NCI-H524 treated with DMSO at 0.1 percent for 48 hours (cell line): ENCODE measurements around the gene RHOB.

Source experiments
- DNase-seq: peaks from one replicate; lab custom pipeline; 2025; lab: John Stamatoyannopoulos, UW

The RHOB gene

DNA sequence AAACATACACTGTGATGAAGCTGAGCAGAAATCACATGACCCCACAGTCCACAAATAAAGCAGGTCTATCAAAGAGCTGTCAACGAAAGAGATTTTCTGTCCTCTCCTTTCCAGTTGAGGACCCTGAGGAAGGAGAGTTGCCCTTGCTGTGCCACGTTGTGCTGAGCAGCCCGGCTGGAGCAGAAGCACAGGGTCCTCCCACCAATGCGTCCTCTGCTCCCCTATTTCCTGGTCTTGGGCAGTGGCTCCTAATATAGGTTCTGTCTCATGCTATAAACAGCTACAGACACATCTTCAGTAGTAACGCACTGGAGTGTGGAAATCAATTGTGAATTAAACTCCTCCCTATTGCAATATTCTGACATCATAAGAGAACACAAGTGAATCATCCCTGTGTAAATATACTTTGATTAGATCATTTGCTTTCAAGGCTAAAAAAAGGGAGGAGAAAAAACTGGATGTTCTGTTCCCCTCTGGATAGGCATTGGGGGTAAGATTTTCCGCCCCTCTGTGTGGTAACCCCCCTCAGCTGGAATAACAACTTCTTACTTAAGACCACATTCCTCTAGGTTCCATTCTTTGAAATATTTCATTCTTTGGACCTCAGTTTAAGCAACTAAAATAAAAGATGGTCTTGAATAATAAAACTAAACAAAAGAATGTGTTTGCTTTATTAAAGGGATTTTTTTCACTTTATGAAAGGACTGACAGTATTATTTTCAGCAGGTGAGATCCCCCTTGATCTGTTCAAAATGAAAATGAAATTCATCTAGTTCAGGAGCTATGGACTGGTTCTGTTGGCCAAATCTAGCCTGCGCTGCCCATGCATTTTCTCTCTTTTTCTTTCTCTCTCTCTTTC is 8.3 kb upstream of the RHOB start:
- no peak for DNase-seq

DNA sequence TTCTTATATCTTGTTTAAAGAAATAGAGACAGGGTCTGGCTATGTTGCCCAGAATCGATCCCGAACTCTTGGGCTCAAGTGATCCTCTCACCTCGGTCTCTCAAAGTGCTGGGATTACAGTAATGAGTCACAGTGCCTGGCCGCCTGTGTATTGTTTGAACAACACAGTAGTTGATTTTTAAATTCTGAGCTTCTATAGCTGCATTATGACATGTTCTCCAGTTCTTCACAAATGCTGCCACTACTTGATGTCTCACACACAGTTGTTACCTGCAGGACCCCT is 7.7 kb upstream of the RHOB start:
- DNase-seq = no peak

DNA sequence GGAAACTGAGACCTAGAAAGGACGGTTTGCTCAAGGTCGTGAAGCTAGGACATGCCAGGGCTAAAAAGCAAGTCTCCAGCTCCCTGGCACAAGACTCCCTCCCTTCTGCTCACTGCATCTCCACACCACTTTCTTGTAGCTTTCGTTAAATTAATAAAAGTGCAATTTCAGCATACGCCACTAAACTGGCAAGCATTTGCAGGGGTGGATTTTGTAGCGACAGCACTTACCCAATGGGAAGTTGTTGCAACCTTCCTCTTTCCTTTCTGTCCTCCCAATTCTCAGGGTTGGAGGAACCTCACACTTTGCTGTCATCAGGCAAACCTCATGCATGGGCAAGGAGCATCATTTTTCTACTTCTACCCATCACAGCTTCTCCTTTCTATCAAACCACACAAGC is 7.4 kb upstream of the RHOB start:
- no peak for DNase-seq

DNA sequence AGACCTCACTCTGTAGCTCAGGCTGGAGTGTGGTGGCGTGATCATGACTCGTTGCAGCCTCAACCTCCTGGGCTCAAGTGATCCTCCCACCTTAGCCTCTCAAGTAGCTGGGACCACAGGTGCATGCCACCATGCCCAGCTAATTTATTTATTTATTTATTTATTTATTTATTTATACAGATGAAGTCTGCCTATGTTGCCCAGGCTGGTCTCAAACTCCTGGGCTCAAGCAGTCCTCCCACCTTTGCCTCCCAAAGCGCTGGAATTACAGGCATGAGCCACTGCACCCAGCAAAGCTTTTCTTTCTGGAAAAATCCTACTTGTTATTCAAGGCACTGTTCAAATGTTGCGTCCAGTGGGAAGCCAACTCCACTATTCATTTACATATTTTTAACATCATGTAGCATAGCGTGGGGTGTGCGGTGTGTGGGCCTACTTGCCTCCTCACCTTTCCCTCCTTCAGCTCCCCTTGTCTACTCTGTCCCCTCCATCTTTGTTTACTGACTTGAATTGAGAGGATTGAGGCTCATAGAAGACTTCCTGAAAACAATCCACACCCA is 6.8 kb upstream of the RHOB start:
- no peak for DNase-seq

DNA sequence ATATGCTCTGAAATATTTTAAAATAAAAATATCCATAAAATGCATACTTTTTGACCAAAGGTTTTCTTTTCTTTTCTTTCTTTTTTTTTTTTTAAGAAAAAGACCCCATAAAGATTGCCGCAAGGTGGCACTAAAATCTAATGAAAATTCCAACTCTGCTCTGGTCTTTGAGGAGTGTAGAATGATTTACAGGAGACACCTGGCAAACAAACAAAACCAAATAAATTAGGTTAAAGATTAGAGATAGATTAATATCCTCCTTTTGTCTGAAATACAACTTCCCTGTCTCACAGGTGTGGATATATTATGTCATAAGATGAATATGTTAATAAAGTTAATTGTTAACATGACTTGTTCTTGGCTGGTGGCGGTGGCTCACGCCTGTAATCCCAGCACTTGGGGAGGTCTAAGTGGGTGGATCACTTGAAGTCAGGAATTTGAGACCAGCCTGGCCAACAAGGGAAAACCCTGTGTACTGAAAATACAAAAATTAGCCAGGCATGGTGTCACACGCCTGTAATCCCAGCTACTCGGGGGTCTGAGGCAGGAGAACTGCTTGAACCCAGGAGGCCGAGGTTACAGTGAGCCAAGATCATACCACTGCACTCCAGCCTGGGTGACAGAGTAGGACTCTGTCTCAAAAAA is 3.5 kb upstream of the RHOB start:
- DNase-seq = peak; percentile 62

DNA sequence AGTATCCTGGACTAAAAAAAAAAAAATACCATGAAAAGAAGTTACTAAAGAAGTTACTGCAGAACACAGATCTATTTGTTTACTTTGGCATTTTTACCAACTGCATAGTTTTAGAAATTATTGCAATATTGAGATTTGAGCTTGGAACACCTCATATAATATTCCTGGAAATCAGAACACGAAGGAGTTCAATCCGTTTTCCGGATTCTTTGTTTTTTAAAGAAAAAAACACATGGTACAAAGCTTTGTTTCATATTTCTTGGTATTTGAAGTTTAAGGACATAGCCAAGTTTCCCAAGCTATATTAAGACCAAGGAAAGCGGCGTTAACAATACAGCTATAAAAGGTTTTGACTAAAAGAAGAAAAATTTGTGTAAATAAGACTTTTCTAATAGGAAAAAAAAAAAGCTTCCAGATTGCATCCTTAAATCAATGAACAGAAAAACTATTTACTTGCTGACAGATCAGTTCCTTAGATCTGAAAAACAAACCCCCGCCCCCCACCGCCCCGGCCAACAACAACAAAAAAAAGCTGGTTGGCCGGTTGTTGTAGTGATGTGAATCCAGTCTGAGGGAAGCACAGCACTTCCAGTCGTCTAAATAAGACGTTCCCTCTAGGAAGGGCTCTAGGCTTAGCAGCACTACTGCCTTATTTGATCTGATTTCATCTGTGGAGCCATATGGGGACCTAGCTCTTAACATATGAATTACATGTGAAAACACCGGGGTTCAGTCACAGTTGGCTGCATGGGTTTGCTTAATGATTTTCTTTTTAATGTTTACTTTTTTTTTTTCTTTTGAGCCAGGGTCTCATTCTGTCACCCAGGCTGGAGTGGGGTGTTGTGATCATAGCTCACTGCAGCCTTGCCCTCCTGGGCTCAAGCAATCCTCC is 2.5 kb upstream of the RHOB start:
- no peak for DNase-seq

DNA sequence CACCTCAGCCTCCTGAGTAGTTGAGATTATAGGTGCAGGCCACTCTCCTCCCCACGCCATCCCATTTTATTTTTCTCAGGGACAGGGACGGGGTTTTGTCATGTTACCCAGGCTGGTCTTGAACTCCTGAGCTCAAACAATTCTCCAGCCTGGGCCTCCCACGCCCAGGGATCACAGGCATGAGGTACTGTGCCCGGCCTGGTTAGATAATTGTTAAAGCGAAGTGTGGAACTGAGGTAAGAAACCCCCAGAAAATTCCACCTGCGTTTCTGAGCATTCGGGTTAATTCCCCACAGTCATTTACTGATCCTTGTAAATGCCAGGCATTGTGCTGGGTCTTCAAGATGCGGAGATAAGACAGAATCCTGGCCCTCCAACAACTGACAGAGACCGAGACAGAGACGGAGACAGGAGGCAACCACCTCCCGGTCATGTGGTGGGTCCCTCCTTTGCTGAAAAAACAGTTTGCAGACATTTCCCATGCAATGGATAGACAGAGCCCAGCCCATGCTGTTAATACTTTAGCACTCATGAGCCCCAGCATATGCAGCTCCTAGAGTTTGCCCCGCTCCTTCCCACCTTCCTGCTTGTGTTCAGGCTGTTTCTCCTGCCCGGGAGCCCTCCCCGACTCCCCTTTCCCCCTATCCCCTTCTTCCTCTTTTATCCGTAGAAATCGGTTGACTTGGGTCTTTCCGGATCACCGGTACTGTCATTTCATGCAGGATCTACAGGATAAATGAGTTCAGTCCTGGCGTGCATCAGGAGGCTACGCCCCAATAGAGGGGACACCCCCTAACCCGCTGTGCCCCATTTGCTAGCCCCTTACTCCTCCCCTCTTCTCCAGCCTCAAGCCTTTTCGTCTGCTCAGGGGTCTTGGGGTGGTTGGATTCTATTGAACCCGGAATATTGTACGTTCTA is 1.6 kb upstream of the RHOB start:
- no peak for DNase-seq

DNA sequence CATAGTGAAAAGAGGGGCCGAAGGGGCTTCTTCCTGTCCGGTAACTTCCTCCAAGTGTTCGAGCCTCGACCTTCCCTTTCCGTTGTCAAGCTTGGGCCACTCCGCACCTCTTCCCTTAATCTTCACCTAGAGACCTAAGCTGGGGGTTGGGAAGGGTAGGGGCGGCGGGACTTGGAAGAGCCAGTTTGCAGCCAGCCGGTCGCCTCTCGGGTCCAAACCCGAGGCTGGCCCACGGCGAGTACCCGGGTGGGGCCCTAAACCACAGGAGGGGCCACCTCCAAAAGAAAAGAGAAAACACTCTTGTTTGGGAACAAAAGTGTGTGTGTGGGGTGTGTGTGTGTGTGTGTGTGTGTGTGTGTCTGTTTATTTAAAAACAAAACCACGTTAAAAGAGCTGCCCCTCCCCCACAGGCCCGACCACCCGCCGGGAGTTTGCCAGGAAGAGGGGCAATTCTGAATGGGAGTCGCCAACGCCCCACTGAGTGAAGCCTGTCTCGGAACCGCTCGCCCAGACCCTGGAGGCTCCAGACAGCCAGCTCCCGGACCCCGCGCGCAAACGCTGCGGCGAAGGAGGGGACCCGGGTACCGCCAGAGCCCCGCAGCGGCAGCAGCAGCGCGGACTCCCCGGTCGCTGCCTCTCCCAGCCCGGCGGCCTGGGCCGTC is 488 bp upstream of the RHOB start:
- DNase-seq = no peak

DNA sequence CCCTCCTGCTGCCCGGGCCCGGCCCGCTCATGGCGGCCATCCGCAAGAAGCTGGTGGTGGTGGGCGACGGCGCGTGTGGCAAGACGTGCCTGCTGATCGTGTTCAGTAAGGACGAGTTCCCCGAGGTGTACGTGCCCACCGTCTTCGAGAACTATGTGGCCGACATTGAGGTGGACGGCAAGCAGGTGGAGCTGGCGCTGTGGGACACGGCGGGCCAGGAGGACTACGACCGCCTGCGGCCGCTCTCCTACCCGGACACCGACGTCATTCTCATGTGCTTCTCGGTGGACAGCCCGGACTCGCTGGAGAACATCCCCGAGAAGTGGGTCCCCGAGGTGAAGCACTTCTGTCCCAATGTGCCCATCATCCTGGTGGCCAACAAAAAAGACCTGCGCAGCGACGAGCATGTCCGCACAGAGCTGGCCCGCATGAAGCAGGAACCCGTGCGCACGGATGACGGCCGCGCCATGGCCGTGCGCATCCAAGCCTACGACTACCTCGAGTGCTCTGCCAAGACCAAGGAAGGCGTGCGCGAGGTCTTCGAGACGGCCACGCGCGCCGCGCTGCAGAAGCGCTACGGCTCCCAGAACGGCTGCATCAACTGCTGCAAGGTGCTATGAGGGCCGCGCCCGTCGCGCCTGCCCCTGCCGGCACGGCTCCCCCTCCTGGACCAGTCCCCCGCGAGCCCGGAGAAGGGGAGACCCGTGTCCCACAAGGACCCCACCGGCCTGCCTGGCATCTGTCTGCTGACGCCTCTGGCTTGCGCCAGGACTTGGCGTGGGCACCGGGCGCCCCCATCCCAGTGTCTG is 767 bp downstream of the RHOB start:
- DNase-seq = no peak

DNA sequence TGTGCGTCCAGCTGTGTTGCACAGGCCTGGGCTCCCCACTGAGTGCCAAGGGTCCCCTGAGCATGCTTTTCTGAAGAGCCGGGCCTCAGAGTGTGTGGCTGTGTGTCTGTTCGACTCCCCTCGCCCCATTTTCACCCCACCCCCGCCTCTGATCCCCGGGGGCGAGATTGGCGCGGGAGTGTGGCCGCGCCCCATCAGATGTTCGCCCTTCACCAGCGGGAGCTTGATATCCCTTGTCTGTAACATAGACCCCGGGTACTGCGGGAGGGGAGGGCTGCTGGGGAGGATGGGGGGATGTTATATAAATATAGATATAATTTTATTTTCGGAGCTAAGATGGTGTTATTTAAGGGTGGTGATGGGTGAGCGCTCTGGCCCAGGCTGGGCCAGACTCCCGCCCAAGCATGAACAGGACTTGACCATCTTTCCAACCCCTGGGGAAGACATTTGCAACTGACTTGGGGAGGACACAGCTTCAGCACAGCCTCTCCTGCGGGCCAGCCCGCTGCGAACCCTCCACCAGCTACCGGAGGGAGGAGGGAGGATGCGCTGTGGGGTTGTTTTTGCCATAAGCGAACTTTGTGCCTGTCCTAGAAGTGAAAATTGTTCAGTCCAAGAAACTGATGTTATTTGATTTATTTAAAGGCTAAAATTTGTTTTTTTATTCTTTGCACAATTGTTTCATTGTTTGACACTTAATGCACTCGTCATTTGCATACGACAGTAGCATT is 1.5 kb downstream of the RHOB start:
- DNase-seq = no peak

DNA sequence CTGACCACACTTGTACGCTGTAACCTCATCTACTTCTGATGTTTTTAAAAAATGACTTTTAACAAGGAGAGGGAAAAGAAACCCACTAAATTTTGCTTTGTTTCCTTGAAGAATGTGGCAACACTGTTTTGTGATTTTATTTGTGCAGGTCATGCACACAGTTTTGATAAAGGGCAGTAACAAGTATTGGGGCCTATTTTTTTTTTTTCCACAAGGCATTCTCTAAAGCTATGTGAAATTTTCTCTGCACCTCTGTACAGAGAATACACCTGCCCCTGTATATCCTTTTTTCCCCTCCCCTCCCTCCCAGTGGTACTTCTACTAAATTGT is 2.1 kb downstream of the RHOB start:
- no peak for DNase-seq

DNA sequence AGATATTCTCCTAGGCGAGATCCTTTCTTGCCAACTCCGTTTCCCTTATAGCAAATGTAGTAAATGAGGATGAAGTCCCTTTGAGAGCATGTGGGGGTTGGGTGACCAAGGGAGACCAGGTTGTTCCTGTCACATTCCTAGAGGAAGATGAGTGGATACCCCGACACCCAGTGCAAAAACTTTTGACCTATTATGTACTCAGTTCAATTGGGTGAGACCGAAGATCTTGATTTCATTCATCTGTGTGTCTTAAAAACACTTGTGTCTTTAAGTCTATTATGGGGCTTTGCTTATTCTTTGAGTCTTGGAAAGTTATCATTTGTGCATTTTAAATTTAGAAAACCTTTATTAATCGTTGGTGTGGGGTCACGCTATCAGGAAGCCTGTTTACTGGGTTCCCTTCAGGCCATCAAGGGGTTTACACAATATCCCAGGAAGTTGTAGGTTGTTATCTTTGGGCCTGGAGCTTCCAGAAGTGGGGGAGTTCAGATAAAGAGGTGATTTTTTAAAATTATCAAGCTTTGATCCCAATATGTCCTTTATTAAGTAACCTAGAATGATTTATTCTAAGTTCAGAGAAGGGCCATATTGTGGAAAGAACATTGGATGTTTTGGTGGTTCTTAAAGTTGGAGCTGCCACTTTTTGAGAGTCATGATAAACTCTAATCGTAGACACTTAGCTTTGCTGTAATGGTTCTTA is 2.8 kb downstream of the RHOB start:
- no peak for DNase-seq

DNA sequence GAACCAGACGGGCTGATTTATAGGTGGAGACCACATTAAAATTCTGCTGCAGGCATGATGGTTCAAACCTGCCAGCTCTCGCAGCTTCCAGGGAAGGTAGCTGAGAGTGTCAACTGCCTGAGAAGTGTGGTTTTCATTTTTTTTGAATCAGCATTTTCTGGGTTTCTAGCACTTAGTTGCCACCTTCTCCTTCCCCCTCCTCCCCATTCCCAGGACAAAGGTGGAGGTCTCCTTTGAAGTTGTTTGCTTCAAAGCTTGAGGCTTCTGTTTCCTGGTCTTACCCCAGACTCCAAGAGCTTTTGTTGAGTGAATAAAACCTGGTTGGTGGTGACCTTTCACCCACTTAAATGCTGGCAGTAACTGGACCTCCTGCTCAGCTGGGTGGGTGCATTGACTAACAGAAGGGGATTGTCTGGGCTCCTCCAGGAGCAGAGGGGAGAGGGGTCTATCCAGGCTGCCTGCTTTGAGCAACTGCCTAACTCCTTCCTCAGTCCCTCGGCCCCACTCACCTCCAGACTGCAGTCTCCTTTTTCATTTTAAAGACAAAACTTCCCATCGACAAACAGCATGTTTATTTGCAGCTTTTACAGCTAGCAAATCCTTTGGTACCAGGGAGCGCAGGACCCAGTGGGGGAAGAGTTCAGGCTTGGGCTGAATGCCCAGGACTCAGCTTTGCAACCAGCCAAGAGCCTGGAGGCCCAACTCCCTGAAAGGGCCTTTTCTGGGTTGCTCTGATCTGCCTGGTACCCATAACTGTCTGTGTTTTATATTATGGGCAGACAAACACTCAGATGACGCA is 3.5 kb downstream of the RHOB start:
- DNase-seq = no peak

DNA sequence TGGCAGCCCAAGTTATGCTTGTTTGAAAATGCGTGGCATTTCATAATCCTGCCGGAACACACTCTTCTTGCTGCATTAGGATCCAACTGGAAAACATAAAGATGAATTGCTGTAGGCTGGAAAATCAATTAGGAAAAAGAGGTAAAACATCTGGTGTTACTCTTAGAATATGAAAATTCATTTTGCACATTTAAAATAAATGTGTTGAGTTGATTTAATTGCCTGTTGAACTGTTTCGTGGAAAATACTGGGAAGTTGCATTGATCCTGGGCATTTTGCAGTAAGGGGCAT is 4.1 kb downstream of the RHOB start:
- no peak for DNase-seq

DNA sequence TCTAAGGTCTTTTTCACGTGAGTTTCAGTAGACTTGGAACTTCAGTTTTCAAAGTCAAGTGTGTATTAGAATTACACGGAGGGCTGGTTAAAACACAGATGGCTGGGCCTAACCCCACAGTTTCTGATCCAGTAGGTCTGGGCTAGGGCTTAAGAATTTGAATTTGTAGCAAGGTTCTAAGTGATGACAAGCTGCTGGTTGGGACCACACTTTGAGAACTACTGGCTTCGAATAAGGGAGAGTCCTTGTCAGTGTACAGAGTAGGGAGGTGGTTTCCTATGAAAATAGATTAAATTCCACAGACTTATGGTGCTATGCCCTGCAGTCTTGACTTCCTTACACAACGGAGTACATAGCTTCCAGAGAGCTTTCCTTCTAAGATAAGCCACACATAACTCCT is 4.5 kb downstream of the RHOB start:
- DNase-seq = no peak

DNA sequence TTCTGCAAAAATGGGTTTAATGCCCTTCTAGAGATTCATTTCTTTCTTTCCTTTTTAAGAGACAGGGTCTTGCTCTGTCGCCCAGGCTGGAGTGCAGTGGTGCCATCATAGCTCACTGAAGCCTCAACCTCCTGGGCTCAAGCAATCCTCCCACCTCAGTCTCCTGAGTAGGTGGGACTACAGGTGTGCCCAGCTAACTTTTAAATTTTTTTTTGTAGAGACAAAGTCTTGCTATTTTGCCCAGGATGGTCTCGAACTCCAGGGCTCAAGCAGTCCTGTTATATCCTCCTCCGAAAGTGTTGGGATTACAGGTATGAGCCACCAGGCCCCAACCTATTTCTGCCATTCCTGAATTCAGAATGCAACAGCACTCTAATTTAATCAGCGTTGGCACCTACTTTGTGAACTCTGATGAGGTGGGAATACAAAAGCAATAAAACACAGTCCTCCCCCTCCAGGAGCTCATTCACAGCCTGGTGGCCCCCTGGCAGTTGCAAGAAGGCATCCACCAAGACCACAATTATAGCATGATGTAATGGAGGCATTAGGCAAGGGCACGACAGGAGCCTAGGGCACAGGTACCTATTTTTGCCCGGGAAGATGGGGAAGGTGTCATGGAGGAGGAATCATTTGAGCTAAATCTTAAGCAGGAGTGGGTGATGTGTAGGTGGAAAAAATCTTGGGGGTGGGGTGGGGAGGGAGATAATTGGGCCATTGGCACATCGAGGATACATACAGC is 5.1 kb downstream of the RHOB start:
- DNase-seq = no peak

DNA sequence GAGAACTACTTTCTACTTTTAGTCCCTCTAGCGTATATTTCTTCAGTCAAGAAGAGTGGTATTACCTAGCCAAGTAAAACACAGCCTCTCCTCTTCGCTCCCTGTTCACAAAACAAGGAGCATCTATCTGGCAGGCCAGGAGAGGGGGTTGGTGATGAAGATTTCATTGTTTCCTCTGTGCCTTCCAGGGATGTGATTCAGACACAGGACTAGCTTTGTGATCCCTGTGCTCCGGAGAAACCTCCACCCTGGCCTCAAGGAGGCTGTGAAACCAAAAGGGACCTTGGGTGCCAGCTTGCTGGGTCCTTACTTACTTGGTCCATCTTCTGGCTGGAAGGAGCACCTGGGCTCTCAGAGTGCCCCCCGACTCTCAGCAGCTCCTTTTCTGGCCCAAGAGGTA is 5.7 kb downstream of the RHOB start:
- no peak for DNase-seq

DNA sequence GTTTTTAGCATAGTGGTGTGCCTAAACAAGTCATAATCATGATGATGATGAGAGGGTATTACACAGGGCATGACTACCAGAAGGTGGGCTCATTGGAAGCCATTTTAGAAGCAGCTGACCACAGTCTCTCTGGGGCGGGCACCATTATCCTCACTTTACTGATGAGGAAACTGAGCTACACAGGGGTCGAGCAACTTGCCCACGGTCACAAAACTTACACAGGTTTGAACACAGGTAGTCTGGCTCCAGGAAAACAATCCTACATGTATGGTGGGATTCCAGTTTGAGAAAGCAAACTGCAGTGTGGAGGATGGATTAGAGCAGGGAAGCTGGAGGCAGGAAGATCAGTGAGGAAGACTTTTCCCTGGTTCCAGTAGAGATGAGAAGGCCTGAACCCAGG is 6.2 kb downstream of the RHOB start:
- no peak for DNase-seq
